ENCODE results near the gene DIS3L2. TPM values are rescaled to one million over a fixed set of nuclear protein-coding genes. Genes with fewer than 3 reads are reported as not detected.

The DIS3L2 gene
- total RNA-seq, 1 donor from 2014 or later, result 17.0 TPM

DNA sequence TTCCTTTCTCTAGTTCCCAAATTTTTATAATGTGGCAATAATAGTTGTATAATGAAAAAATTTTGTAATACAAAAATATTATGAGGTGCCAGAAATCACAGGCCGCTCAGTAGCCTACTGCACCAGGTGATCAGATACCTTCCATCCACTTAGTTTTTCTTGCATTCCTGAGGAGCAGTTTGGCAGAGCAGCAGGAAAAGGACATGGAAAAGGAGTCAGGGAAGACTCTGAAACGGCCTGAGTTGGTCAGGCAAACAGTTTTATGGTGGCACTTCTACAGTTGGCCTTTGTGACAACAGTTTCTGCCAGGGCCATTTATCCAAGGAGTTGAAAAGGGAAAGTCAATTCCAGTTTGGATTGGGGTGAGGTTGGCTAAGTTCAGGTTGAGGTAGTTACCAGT, 251.7 kb downstream of the DIS3L2 start:
- Histone ChIP-seq H3K27ac (replicated peaks) (no peak overlapping the region), H3K27me3 (ENCODE audit: low read depth) (no peaks in the 10 kb centered on the region), H3K36me3 (peaks cover 28% of the 10 kb centered on the region), H3K4me3 (no peak overlapping the region), H3K4me1 (peaks cover 7% of the 10 kb centered on the region), H3K9me3 (replicated peaks) (no peaks in the 10 kb centered on the region)
- TF ChIP-seq, protein P1, sequence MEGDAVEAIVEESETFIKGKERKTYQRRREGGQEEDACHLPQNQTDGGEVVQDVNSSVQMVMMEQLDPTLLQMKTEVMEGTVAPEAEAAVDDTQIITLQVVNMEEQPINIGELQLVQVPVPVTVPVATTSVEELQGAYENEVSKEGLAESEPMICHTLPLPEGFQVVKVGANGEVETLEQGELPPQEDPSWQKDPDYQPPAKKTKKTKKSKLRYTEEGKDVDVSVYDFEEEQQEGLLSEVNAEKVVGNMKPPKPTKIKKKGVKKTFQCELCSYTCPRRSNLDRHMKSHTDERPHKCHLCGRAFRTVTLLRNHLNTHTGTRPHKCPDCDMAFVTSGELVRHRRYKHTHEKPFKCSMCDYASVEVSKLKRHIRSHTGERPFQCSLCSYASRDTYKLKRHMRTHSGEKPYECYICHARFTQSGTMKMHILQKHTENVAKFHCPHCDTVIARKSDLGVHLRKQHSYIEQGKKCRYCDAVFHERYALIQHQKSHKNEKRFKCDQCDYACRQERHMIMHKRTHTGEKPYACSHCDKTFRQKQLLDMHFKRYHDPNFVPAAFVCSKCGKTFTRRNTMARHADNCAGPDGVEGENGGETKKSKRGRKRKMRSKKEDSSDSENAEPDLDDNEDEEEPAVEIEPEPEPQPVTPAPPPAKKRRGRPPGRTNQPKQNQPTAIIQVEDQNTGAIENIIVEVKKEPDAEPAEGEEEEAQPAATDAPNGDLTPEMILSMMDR (IDR thresholded peaks at IDR 0.05; ENCODE audit: borderline replicate concordance), result no peak
- intact Hi-C loops (cut with micrococcal nuclease), result no loop called here
- DNase-seq, result no peak

DNA sequence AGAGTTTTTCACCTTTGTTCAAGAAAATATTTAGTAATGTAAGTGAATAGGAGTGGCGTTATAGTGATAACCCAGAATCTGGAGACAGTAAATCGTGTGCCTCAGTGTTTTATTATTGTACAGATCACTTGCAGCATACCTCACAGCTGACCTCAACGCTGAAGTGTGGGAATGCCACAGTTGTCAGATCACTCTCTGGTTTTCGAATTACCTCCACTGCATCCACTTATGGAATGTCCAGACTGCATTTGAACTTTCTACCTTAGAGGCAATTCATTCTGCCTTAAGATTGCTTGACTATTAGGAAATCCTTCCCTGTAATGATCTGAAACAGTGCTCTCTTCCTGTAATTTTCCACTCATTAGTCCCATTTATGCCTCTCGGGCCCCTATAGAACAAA, 252.5 kb downstream of the DIS3L2 start:
- intact Hi-C loops (cut with micrococcal nuclease), result no loop called here
- Histone ChIP-seq H3K4me1 (peaks cover 10% of the 10 kb centered on the region), H3K9me3 (replicated peaks) (no peaks in the 10 kb centered on the region), H3K36me3 (peaks cover 28% of the 10 kb centered on the region), H3K27me3 (ENCODE audit: low read depth) (no peaks in the 10 kb centered on the region), H3K4me3 (no peak overlapping the region), H3K27ac (replicated peaks) (no peak overlapping the region)
- TF ChIP-seq, protein P1 (IDR thresholded peaks at IDR 0.05; ENCODE audit: borderline replicate concordance), result no peak
- no peak for DNase-seq

DNA sequence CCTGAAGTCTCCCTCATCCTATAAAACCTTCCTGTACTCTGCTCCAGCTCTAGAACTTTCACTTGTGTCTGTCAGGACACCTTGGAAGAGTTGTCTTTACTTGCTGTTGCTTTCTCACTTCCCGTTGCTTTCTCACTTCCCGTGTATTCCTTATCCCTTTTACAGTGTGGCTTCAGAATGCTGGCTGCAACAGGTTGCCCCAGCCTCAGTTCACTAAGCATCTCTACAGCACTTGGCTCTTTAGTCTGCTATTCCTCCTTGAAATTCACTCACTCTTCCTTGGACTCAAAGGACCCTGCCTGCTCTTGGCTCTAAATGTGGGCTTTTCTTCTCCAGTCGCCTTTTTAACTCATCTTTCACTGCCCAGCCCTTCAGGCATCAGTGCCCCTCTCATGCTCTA, 254.5 kb downstream of the DIS3L2 start:
- intact Hi-C loops (cut with micrococcal nuclease), result no loop called here

DNA sequence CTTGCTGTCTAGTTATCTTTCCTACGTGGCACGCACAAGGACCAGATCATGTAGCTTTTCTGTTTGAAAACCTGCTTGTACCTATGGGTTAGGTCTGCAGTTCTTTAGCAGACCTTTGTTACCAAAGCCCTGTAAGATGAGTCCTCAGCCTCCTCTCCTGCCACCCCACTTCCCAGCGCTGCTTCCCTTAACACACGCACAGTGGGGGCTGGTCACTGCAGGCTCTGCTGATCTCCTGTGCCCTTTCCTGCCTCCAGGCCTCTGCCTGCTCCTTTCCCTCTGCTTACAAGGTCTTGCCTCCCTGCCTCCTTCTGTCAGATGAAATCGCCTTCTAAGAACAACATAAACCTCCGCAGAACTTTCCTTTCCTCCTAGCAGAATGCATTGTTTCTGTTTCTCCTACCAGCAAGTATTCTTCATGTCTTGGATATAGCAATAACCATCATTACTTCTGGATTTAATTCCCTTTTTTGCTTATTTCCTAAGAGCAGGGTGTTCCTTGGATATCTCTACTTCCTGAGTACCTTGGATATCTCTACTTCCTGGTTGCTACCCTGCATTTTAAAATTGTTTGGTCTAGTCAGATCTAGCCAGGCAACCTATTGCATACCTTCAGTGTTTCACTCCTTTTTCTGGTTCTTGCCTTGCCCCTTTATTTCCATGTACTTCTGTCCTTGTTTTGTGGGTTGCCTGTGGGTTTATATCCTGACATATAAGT, 257.4 kb downstream of the DIS3L2 start:
- DNase-seq, result no peak
- TF ChIP-seq, protein P1 (IDR thresholded peaks at IDR 0.05; ENCODE audit: borderline replicate concordance), result no peak
- intact Hi-C loops (cut with micrococcal nuclease), result no loop called here
- Histone ChIP-seq H3K4me1 (peaks cover 12% of the 10 kb centered on the region), H3K4me3 (no peak overlapping the region), H3K36me3 (no peaks in the 10 kb centered on the region), H3K9me3 (replicated peaks) (no peaks in the 10 kb centered on the region), H3K27me3 (ENCODE audit: low read depth) (no peaks in the 10 kb centered on the region), H3K27ac (replicated peaks) (no peak overlapping the region)

More for the DNA sequence above, 254.5 kb downstream of the DIS3L2 start:
- no peak for DNase-seq
- Histone ChIP-seq H3K4me1 (peaks cover 14% of the 10 kb centered on the region), H3K4me3 (no peak overlapping the region), H3K27me3 (ENCODE audit: low read depth) (no peaks in the 10 kb centered on the region), H3K36me3 (peaks cover 13% of the 10 kb centered on the region), H3K9me3 (replicated peaks) (no peaks in the 10 kb centered on the region), H3K27ac (replicated peaks) (no peak overlapping the region)
- TF ChIP-seq, protein P1 (IDR thresholded peaks at IDR 0.05; ENCODE audit: borderline replicate concordance), result no peak

DNA sequence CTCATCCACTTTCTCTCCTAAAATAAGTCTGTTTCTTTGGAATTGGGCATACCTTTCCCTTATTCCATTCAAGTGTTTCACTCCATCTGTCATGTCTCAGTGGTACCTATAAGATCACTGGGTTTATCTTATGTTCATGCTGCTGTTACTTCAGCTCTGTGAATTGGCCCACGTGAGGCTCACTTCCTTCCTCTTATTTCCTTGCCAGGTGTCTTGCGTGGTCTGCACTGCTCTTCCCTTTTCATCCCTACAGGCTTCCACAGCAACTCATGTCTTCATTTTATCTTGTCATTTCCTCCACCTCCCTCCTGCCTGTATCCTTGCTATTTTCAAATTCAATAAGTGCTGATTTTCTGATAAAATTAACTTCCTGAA, 258.0 kb downstream of the DIS3L2 start:
- Histone ChIP-seq H3K27ac (replicated peaks) (no peak overlapping the region), H3K27me3 (ENCODE audit: low read depth) (no peaks in the 10 kb centered on the region), H3K9me3 (replicated peaks) (no peaks in the 10 kb centered on the region), H3K4me3 (no peak overlapping the region), H3K4me1 (peaks cover 8% of the 10 kb centered on the region), H3K36me3 (no peaks in the 10 kb centered on the region)
- TF ChIP-seq, protein P1 (IDR thresholded peaks at IDR 0.05; ENCODE audit: borderline replicate concordance), result no peak
- no peak for DNase-seq
- intact Hi-C loops (cut with micrococcal nuclease), result no loop called here

Measured in left ventricle myocardium inferior (tissue), 1 donor.